Measurements from ENCODE around the gene INPPL1.
"Not testable (repeated sequence)": the region's sequence is repeated elsewhere in the genome, so short reads cannot be mapped to it uniquely, and the experiment has no call there.

Gene INPPL1

GRCh38 chr11:72254299-72254993 is 29.9 kb downstream of the INPPL1 start:
- Mint-ChIP-seq H3K9me3 (no peaks in the 10 kb centered on the region), H3K36me3 (ENCODE audit: low read depth) (no peaks in the 10 kb centered on the region), H3K4me3 (no peak overlapping the region)

DNA sequence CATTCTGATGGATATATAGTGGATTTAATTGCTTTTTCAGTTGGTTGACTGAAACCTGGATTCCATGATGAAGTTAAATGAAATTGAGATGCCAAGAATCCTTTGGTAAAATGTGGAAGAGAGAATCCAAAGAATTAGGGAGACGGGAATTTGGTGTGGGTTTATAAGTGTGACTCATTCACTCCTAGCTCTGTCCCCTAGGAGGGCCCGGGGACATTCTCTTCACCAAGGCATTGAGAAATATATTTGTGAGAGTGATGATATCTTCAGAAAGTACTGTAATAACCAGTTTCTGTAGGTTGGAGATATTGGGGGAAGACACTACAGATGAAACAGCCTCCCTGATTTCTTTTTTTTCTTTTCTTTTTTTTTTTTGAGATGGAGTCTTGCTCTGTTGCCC is 33.0 kb downstream of the INPPL1 start:
- no peak for DNase-seq
- no peaks in the 10 kb centered on the region for H3K9me3 Mint-ChIP-seq
- H3K36me3 Mint-ChIP-seq (ENCODE audit: low read depth) = no peaks in the 10 kb centered on the region
- no peak overlapping the region for H3K27ac Mint-ChIP-seq
- peaks cover 12% of the 10 kb centered on the region for H3K27me3 Mint-ChIP-seq
- H3K4me1 Mint-ChIP-seq (ENCODE audit: low read depth) = no peaks in the 10 kb centered on the region
- H3K4me3 Mint-ChIP-seq = no peak overlapping the region

More at GRCh38 chr11:72254299-72254993, 29.9 kb downstream of the INPPL1 start:
- H3K4me1 Mint-ChIP-seq (ENCODE audit: low read depth) = no peaks in the 10 kb centered on the region
- H3K27me3 Mint-ChIP-seq = peaks cover 21% of the 10 kb centered on the region
- no peak overlapping the region for H3K27ac Mint-ChIP-seq
- no peak for DNase-seq

DNA sequence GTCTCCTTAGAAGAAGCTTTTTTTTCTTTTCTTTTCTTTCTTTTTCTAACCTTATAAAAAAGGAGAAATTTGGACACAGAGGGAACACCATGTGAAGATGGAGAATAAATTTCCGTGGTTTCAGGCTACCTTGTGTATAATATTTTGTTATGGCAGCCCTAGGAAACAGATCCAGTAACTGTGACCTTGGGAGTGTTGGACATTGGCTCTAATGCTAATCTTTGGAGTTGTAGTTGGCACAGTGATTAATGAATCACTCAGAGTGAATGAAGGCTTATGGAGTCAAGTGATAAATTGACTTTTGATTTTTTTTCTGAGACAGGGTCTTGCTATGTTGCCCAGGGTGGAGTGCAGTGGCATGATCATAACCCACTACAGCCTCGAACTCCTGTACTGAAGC is 34.9 kb downstream of the INPPL1 start:
- Mint-ChIP-seq H3K9me3 (no peaks in the 10 kb centered on the region), H3K4me3 (no peak overlapping the region), H3K36me3 (ENCODE audit: low read depth) (no peaks in the 10 kb centered on the region), H3K27ac (no peak overlapping the region), H3K27me3 (peaks cover 14% of the 10 kb centered on the region), H3K4me1 (ENCODE audit: low read depth) (peaks cover 7% of the 10 kb centered on the region)
- no peak for DNase-seq

GRCh38 chr11:72260574-72260973 is 36.0 kb downstream of the INPPL1 start:
- no peak for DNase-seq
- H3K36me3 Mint-ChIP-seq (ENCODE audit: low read depth) = no peaks in the 10 kb centered on the region
- H3K27me3 Mint-ChIP-seq = peaks cover 15% of the 10 kb centered on the region
- H3K4me3 Mint-ChIP-seq = no peak overlapping the region
- peaks cover 7% of the 10 kb centered on the region for H3K4me1 Mint-ChIP-seq (ENCODE audit: low read depth)
- no peak overlapping the region for H3K27ac Mint-ChIP-seq
- no peaks in the 10 kb centered on the region for H3K9me3 Mint-ChIP-seq

- no peaks in the 10 kb centered on the region for H3K36me3 Mint-ChIP-seq (ENCODE audit: low read depth)
- H3K27ac Mint-ChIP-seq = no peak overlapping the region
- H3K9me3 Mint-ChIP-seq = no peaks in the 10 kb centered on the region
- H3K27me3 Mint-ChIP-seq = peaks cover 24% of the 10 kb centered on the region
- DNase-seq = no peak
- H3K4me3 Mint-ChIP-seq = no peak overlapping the region
- peaks cover 7% of the 10 kb centered on the region for H3K4me1 Mint-ChIP-seq (ENCODE audit: low read depth)
These were observed 38.8 kb downstream of the INPPL1 start for GRCh38 chr11:72263361-72263760.

DNA sequence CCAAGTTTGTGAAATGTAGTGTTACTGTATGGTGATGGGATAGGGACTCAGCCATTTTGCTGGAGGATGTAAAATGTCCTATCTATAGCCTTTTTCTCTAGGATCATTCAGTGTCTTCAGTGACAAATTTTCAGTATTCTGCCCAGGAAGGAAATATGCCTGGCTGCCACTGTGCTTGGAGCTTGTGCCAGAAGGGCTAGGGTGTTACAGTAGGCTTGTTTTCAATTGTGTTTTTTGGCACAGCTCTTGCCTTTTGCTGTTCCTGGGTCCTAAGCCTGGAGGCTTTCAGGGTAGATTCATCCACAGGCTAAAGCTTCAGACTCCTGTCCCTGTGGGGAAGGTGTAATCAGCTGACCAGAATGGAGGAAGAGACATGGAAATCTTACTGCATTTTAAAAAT is 41.4 kb downstream of the INPPL1 start:
- no peak overlapping the region for H3K27ac Mint-ChIP-seq
- H3K9me3 Mint-ChIP-seq = no peaks in the 10 kb centered on the region
- H3K27me3 Mint-ChIP-seq = peaks cover 36% of the 10 kb centered on the region
- no peak overlapping the region for H3K4me3 Mint-ChIP-seq
- H3K4me1 Mint-ChIP-seq (ENCODE audit: low read depth) = peaks cover 14% of the 10 kb centered on the region
- no peaks in the 10 kb centered on the region for H3K36me3 Mint-ChIP-seq (ENCODE audit: low read depth)
- no peak for DNase-seq

DNA sequence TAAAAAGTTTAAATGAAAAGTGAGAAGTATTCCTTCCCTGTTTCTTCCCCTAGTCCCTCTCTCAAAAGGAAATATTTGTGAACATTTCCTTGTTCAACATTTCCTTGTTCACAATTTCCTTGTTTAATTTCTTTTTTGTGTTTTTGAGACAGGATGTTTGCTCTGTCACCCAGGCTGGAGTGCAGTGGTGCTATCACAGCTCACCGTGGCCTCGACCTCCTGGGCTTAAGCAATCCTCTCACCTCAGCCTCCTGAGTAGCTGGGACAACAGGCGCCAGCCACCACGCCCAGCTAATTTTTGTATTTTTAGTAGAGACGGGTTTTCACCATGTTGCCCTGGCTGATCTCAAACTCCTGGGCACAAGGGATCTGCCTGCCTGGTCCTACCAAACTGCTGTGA is 42.4 kb downstream of the INPPL1 start:
- not testable (repeated sequence) for H3K36me3 Mint-ChIP-seq (ENCODE audit: low read depth); H3K9me3 Mint-ChIP-seq; H3K27ac Mint-ChIP-seq; DNase-seq; H3K4me3 Mint-ChIP-seq
- Mint-ChIP-seq H3K4me1 (ENCODE audit: low read depth) (peaks cover 14% of the 10 kb centered on the region), H3K27me3 (peaks cover 41% of the 10 kb centered on the region)

- Mint-ChIP-seq H3K36me3 (ENCODE audit: low read depth) (no peaks in the 10 kb centered on the region), H3K4me1 (ENCODE audit: low read depth) (peaks cover 13% of the 10 kb centered on the region)
- no peak for DNase-seq
These were observed 43.5 kb downstream of the INPPL1 start for GRCh38 chr11:72267956-72268617.

DNA sequence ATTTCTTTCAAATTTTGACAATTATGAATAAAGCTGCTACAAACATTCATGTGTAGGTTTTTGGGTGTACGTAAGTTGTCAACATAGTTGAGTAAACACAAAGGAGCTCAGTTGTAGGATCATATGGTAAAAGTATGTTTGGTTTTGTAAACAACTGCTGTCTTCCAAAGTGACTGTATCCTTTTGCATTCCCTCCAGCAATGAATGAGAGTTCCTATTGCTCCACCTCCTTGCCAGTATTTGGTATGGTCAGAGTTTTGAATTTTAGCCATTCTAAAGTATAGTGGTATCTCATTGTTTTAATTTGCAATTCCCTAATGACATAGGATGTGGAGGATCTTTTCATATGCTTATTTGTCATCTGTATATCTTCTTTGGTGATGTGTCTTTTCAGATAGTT is 47.4 kb downstream of the INPPL1 start:
- Mint-ChIP-seq H3K36me3 (ENCODE audit: low read depth) (no peaks in the 10 kb centered on the region), H3K4me3 (no peak overlapping the region), H3K27me3 (peaks cover 39% of the 10 kb centered on the region), H3K4me1 (ENCODE audit: low read depth) (peaks cover 13% of the 10 kb centered on the region), H3K9me3 (no peaks in the 10 kb centered on the region), H3K27ac (no peak overlapping the region)
- DNase-seq = no peak

More at GRCh38 chr11:72267956-72268617, 43.5 kb downstream of the INPPL1 start:
- Mint-ChIP-seq H3K27ac (no peak overlapping the region), H3K4me3 (no peak overlapping the region), H3K27me3 (peaks cover 36% of the 10 kb centered on the region), H3K9me3 (no peaks in the 10 kb centered on the region)

DNA sequence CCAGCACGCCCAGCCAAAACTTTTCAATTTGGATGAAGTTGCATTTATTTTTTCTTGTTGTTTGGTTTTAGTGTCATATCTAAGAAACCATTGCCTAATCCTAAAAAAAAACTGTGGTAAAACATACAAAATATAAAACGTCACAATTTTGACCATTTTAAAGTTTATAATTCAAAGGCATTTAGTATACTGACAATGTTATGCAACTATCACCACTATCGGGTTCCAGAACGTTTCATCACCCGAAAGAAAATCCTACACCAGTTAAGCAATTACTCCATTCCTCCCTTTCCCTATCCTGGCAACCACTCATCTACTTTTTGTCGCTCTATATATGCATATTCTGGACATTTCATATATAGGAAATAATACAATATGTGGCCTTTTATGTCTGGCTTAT is 49.9 kb downstream of the INPPL1 start:
- DNase-seq = no peak
- Mint-ChIP-seq H3K36me3 (ENCODE audit: low read depth) (no peaks in the 10 kb centered on the region), H3K27me3 (peaks cover 47% of the 10 kb centered on the region), H3K4me3 (no peak overlapping the region), H3K4me1 (ENCODE audit: low read depth) (peaks cover 13% of the 10 kb centered on the region), H3K9me3 (no peaks in the 10 kb centered on the region), H3K27ac (no peak overlapping the region)

- Mint-ChIP-seq H3K36me3 (ENCODE audit: low read depth) (no peaks in the 10 kb centered on the region), H3K4me1 (ENCODE audit: low read depth) (no peaks in the 10 kb centered on the region), H3K9me3 (no peaks in the 10 kb centered on the region), H3K27ac (no peak overlapping the region), H3K4me3 (no peak overlapping the region), H3K27me3 (peaks cover 62% of the 10 kb centered on the region)
- no peak for DNase-seq
These were observed 54.3 kb downstream of the INPPL1 start for GRCh38 chr11:72278905-72279304.

DNA sequence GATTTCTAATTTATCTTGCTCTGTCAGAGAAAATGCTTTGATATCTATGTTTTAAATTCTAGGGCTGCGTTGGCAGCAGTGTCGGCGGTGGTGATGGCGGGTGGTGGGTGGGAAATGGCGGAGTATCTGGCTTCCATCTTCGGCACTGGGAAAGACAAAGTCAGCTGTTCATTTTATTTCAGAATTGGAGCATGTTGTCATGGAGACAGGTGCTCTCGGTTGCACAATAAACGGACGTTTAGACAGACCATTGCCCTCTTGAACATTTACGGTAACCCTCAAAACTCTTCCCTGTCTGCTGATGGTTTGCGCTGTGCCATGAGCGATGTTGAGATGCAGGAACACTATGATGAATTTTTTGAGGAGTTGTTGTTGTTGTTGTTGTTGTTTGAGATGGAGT is 55.5 kb downstream of the INPPL1 start:
- no peaks in the 10 kb centered on the region for H3K36me3 Mint-ChIP-seq (ENCODE audit: low read depth)
- DNase-seq = no peak
- peaks cover 62% of the 10 kb centered on the region for H3K27me3 Mint-ChIP-seq
- no peak overlapping the region for H3K27ac Mint-ChIP-seq
- H3K4me3 Mint-ChIP-seq = no peak overlapping the region
- no peaks in the 10 kb centered on the region for H3K9me3 Mint-ChIP-seq
- H3K4me1 Mint-ChIP-seq (ENCODE audit: low read depth) = no peaks in the 10 kb centered on the region

GRCh38 chr11:72280726-72281315 is 56.3 kb downstream of the INPPL1 start:
- H3K9me3 Mint-ChIP-seq = no peaks in the 10 kb centered on the region
- DNase-seq = no peak
- peaks cover 60% of the 10 kb centered on the region for H3K27me3 Mint-ChIP-seq
- no peaks in the 10 kb centered on the region for H3K4me1 Mint-ChIP-seq (ENCODE audit: low read depth)
- no peak overlapping the region for H3K4me3 Mint-ChIP-seq
- H3K27ac Mint-ChIP-seq = no peak overlapping the region
- H3K36me3 Mint-ChIP-seq (ENCODE audit: low read depth) = no peaks in the 10 kb centered on the region

- DNase-seq = no peak
- no peaks in the 10 kb centered on the region for H3K4me1 Mint-ChIP-seq (ENCODE audit: low read depth)
- no peak overlapping the region for H3K4me3 Mint-ChIP-seq
- H3K9me3 Mint-ChIP-seq = no peaks in the 10 kb centered on the region
- H3K27ac Mint-ChIP-seq = no peak overlapping the region
- no peaks in the 10 kb centered on the region for H3K36me3 Mint-ChIP-seq (ENCODE audit: low read depth)
- H3K27me3 Mint-ChIP-seq = peaks cover 46% of the 10 kb centered on the region
These were observed 59.4 kb downstream of the INPPL1 start for GRCh38 chr11:72283947-72284346.

- DNase-seq = no peak
- peaks cover 4% of the 10 kb centered on the region for H3K36me3 Mint-ChIP-seq (ENCODE audit: low read depth)
- H3K9me3 Mint-ChIP-seq = no peaks in the 10 kb centered on the region
- H3K27me3 Mint-ChIP-seq = peaks cover 19% of the 10 kb centered on the region
- H3K4me3 Mint-ChIP-seq = no peak overlapping the region
- H3K4me1 Mint-ChIP-seq (ENCODE audit: low read depth) = no peaks in the 10 kb centered on the region
- H3K27ac Mint-ChIP-seq = no peak overlapping the region
These were observed 62.7 kb downstream of the INPPL1 start for GRCh38 chr11:72287293-72287692.
